ENCODE data around the gene CACYBP.
A peak's percentile ranks its signal among the peaks of the same experiment; 100 is the strongest.

The CACYBP gene

GRCh38 chr1:174999936-175000696 is at the start of gene CACYBP:
Gene CACYBP (plus strand): TSS chr1:174999947. CDS start chr1:175000181, 234 bp downstream.
- peak; percentile 32 for DNase-seq

GRCh38 chr1:174953285-174954072 is 46.3 kb upstream of the CACYBP start:
- no peak for DNase-seq

- DNase-seq: no peak
Measured at GRCh38 chr1:174954073-174954460, 45.7 kb upstream of the CACYBP start.

- no peak for DNase-seq
Measured at GRCh38 chr1:174954671-174955669, 44.8 kb upstream of the CACYBP start.

- no peak for DNase-seq
Measured at GRCh38 chr1:174956086-174956485, 43.7 kb upstream of the CACYBP start.

GRCh38 chr1:174956976-174957375 is 42.8 kb upstream of the CACYBP start:
- no peak for DNase-seq

- DNase-seq: no peak
Measured at GRCh38 chr1:174957829-174958228, 41.9 kb upstream of the CACYBP start.

- DNase-seq: no peak
Measured at GRCh38 chr1:174958396-174958795, 41.4 kb upstream of the CACYBP start.

GRCh38 chr1:174960362-174960761 is 39.4 kb upstream of the CACYBP start:
- no peak for DNase-seq

GRCh38 chr1:174963529-174964125 is 36.1 kb upstream of the CACYBP start:
- DNase-seq: no peak

GRCh38 chr1:174964261-174964971 is 35.3 kb upstream of the CACYBP start:
- DNase-seq: peak; percentile 79

- no peak for DNase-seq
Measured at GRCh38 chr1:174964972-174965361, 34.8 kb upstream of the CACYBP start.

- DNase-seq: no peak
Measured at GRCh38 chr1:174965362-174966007, 34.3 kb upstream of the CACYBP start.

GRCh38 chr1:174966008-174966572 is 33.7 kb upstream of the CACYBP start:
- DNase-seq: no peak

- DNase-seq: no peak
Measured at GRCh38 chr1:174967845-174968705, 31.7 kb upstream of the CACYBP start.

- DNase-seq: peak; percentile 52
Measured at GRCh38 chr1:174968750-174969244, 30.9 kb upstream of the CACYBP start.

GRCh38 chr1:174969977-174970376 is 29.8 kb upstream of the CACYBP start:
- DNase-seq: no peak

GRCh38 chr1:174971466-174971865 is 28.3 kb upstream of the CACYBP start:
- no peak for DNase-seq

- no peak for DNase-seq
Measured at GRCh38 chr1:174971902-174972301, 27.8 kb upstream of the CACYBP start.

- DNase-seq: no peak
Measured at GRCh38 chr1:174974711-174975119, 25.0 kb upstream of the CACYBP start.
